ENCODE measurements around the gene PIRT. TPM values are rescaled to one million over a fixed set of nuclear protein-coding genes. Genes with fewer than 3 reads are reported as not detected.
A peak's percentile ranks its signal among the peaks of the same experiment; 100 is the strongest.

The PIRT gene
- polyA plus RNA-seq, 1 donor (not counting 4 experiments of a cell fraction or from before 2014, with no cell fraction given), result not detected

- FAIRE-seq (no peak), DNase-seq (ENCODE audit: low read depth, low spot score) (no peak)
- Histone ChIP-seq H3K9me1 (ENCODE audit: control insufficient read depth, extremely low read depth, insufficient read depth, low read length) (no peaks in the 10 kb centered on the region), H3K9me3 (ENCODE audit: control insufficient read depth, low read depth, low read length) (no peaks in the 10 kb centered on the region), H3K27me3 (ENCODE audit: control insufficient read depth, extremely low read depth, insufficient read depth, low read length) (no peaks in the 10 kb centered on the region), H3K9ac (ENCODE audit: control insufficient read depth, extremely low read depth, insufficient read depth, low read length) (no peak within 1 kb of the TSS), H3K27ac (ENCODE audit: control insufficient read depth, insufficient read depth, low read length) (no peak within 1 kb of the TSS), H3K4me3 (ENCODE audit: control insufficient read depth in 2 of 3, extremely low read depth in 1 of 3, insufficient read depth in 2 of 3, low read depth in 1 of 3, low read length in 3 of 3) (no peak within 1 kb of the TSS), H3K4me1 (ENCODE audit: control insufficient read depth, extremely low read depth, insufficient read depth, low read length) (peaks cover 23% of the 10 kb centered on the region), H2AFZ (ENCODE audit: control insufficient read depth, low read length) (peak within 1 kb of the TSS; percentile 23), H3K4me2 (ENCODE audit: control insufficient read depth, extremely low read depth, insufficient read depth, low read depth, low read length) (peak within 1 kb of the TSS; percentile 8), H3K79me2 (ENCODE audit: control insufficient read depth, insufficient read depth, low read length) (no peaks in the 10 kb centered on the region), H3K36me3 (ENCODE audit: control insufficient read depth in 2 of 2, extremely low read depth in 1 of 2, insufficient read depth in 2 of 2, low read length in 2 of 2) (no peaks in the 10 kb centered on the region), H4K20me1 (ENCODE audit: control insufficient read depth, extremely low read depth, insufficient read depth, low read length) (no peaks in the 10 kb centered on the region)
- dilution Hi-C loops (cut with MboI; ENCODE audit: extremely low pct_ligation_motif_present, low sequenced_read_pairs), result no loop called here
- TF ChIP-seq, protein P1, sequence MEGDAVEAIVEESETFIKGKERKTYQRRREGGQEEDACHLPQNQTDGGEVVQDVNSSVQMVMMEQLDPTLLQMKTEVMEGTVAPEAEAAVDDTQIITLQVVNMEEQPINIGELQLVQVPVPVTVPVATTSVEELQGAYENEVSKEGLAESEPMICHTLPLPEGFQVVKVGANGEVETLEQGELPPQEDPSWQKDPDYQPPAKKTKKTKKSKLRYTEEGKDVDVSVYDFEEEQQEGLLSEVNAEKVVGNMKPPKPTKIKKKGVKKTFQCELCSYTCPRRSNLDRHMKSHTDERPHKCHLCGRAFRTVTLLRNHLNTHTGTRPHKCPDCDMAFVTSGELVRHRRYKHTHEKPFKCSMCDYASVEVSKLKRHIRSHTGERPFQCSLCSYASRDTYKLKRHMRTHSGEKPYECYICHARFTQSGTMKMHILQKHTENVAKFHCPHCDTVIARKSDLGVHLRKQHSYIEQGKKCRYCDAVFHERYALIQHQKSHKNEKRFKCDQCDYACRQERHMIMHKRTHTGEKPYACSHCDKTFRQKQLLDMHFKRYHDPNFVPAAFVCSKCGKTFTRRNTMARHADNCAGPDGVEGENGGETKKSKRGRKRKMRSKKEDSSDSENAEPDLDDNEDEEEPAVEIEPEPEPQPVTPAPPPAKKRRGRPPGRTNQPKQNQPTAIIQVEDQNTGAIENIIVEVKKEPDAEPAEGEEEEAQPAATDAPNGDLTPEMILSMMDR (optimal IDR thresholded peaks at IDR 0.05 in 1 of 3, IDR thresholded peaks at IDR 0.05 in 1 of 3, conservative IDR thresholded peaks at IDR 0.05 in 1 of 3; ENCODE audit: extremely low read depth in 1 of 3, insufficient read depth in 2 of 3, low read length in 3 of 3), result no peak
- no peak for TF ChIP-seq EZH2 (IDR thresholded peaks at IDR 0.05; ENCODE audit: low read length)
Observed at GRCh38 chr17:10803830-10804475, 33.9 kb downstream of the PIRT start, which contains the start of gene TMEM238L. TSS of gene TMEM238L (minus strand) at chr17:10804099. CDS start at chr17:10803963, 136 bp downstream.

DNA sequence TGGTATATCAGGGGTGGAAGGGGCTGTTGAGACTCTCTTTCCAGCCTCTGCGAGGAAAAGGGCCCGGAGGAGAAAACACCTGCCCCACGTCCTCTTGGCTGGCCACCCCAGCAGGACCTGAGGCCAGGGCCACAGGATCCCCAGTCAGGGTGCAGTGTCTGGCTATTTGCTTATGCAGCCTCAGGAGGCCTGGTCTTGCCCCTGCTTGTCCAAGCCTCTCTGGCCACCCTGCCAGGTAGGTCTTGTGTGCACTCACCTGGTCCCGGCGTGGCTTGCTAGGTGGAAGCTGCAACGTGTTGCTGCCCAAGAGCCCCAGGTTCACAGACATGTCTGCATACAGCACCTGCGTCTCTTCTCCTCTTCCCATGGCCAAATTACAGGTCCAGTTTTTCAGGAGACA is 34.5 kb downstream of the PIRT start:
- no peaks in the 10 kb centered on the region for H4K20me1 ChIP-seq (ENCODE audit: control insufficient read depth, extremely low read depth, insufficient read depth, low read length)
- H3K79me2 ChIP-seq (ENCODE audit: control insufficient read depth, insufficient read depth, low read length), result no peaks in the 10 kb centered on the region
- dilution Hi-C loops (cut with MboI; ENCODE audit: extremely low pct_ligation_motif_present, low sequenced_read_pairs), result no loop called here
- DNase-seq (ENCODE audit: low read depth, low spot score), result no peak
- FAIRE-seq, result no peak
- H3K36me3 ChIP-seq (ENCODE audit: control insufficient read depth in 2 of 2, extremely low read depth in 1 of 2, insufficient read depth in 2 of 2, low read length in 2 of 2), result no peaks in the 10 kb centered on the region
- H3K4me1 ChIP-seq (ENCODE audit: control insufficient read depth, extremely low read depth, insufficient read depth, low read length), result peaks cover 29% of the 10 kb centered on the region
- H3K4me2 ChIP-seq (ENCODE audit: control insufficient read depth, extremely low read depth, insufficient read depth, low read depth, low read length), result peak overlapping the region; percentile 8
- H3K9me1 ChIP-seq (ENCODE audit: control insufficient read depth, extremely low read depth, insufficient read depth, low read length), result no peaks in the 10 kb centered on the region
- H3K4me3 ChIP-seq (ENCODE audit: control insufficient read depth in 2 of 3, extremely low read depth in 1 of 3, insufficient read depth in 2 of 3, low read depth in 1 of 3, low read length in 3 of 3), result no peak overlapping the region
- H3K9me3 ChIP-seq (ENCODE audit: control insufficient read depth, low read depth, low read length), result no peaks in the 10 kb centered on the region
- H2AFZ ChIP-seq (ENCODE audit: control insufficient read depth, low read length), result no peak overlapping the region
- H3K27me3 ChIP-seq (ENCODE audit: control insufficient read depth, extremely low read depth, insufficient read depth, low read length), result no peaks in the 10 kb centered on the region
- H3K9ac ChIP-seq (ENCODE audit: control insufficient read depth, extremely low read depth, insufficient read depth, low read length), result no peak overlapping the region
- TF ChIP-seq, protein P1 (optimal IDR thresholded peaks at IDR 0.05 in 1 of 3, IDR thresholded peaks at IDR 0.05 in 1 of 3, conservative IDR thresholded peaks at IDR 0.05 in 1 of 3; ENCODE audit: extremely low read depth in 1 of 3, insufficient read depth in 2 of 3, low read length in 3 of 3), result no peak
- TF ChIP-seq EZH2 (IDR thresholded peaks at IDR 0.05; ENCODE audit: low read length), result no peak
- no peak overlapping the region for H3K27ac ChIP-seq (ENCODE audit: control insufficient read depth, insufficient read depth, low read length)

Data from keratinocyte (primary cell).